ENCODE results near the gene KRT77. TPM values are rescaled to one million over a fixed set of nuclear protein-coding genes. Genes with fewer than 3 reads are reported as not detected.

KRT77 gene
- total and polyA plus RNA-seq, 7 donors = 0.01 to 0.04 TPM; not detected in 5

DNA sequence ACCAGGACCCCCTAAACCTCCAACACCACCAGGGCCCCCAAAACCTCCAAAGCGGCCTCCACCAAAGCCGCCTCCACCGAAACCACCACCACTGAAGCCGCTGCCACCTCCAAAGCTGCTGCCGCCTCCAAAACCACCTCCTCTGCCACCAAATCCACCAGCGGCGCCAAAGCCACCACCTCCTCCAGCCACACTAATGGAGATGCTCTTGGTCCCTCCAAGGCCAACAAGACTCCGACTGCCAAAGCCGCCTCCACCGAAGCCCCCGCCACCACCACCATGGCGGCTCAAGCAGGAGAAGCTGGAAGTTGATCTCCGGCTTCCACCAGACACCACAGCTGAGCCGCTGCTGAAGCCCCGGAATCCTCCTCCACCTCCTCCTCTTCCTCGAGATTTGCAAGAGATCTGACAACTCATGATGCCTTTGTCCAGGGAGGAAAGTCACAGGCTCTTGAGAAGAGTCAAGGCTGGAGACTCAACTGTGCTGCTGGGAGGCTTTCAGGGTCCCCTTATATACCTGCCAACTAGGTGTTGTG is 51.5 kb downstream of the KRT77 start, which contains the start of gene KRT2:
Gene KRT2 (minus strand): TSS at position 486 of the 536 bp plus-strand sequence. CDS start 69 bp downstream, at position 417.
- H3K9me3 ChIP-seq = no peaks in the 10 kb centered on the region
- 95 to 98% (median 97%) methylated on average over 16 of the region's 16 CpGs for WGBS, 3 donors
- H3K36me3 ChIP-seq (ENCODE audit: insufficient read depth in 1 of 2, low read depth in 1 of 2) = no peaks in the 10 kb centered on the region
- H3K27ac ChIP-seq = no peak within 1 kb of the TSS
- no peaks in the 10 kb centered on the region for H3K4me1 ChIP-seq
- intact Hi-C loops (cut with DNase I) = no loop called here
- TF ChIP-seq CTCF (IDR thresholded peaks at IDR 0.05) = no peak
- no peak within 1 kb of the TSS for H3K4me3 ChIP-seq
- H3K27me3 ChIP-seq (ENCODE audit: insufficient read depth in 3 of 3, low read length in 2 of 3) = peaks cover 3 to 11% (median 7%) of the 10 kb centered on the region in 3 donors
- ATAC-seq = no peak
- DNase-seq = no peak

DNA sequence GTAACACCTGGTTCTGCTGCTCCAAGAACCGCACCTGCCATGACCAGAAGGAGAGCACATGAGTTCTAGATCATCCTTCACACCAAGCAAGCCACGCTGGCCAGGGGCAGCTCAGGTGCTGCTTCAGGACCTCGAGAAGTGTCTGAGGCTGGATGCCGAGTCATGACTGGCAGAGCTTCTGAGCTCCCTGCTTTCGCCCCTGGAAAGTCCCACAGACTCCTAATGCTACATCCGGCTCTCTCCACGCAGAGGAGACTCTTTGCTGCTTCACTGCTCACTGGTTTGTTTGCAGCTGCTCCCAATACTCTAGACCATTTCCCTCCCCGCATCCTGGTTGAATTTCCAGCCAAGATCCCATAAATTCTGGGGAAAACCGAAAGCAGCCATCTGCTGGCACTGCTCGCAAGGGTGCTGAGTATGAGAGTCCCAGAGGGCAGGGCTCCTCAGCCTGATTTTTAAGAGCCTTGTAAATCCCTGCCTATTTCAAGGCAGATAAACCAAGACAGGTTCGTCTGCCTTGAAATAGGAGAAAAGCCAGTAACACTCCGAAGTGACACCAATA is 52.7 kb downstream of the KRT77 start:
- Histone ChIP-seq H3K4me3 (no peak overlapping the region), H3K27ac (no peak overlapping the region), H3K4me1 (no peaks in the 10 kb centered on the region), H3K36me3 (ENCODE audit: insufficient read depth in 1 of 2, low read depth in 1 of 2) (no peaks in the 10 kb centered on the region), H3K27me3 (ENCODE audit: insufficient read depth in 3 of 3, low read length in 2 of 3) (peaks cover 3 to 9% (median 7%) of the 10 kb centered on the region in 3 donors), H3K9me3 (no peaks in the 10 kb centered on the region)
- no peak for DNase-seq
- intact Hi-C loops (cut with DNase I) = no loop called here
- ATAC-seq = no peak
- 30 to 38% (median 31%) methylated on average over 12 of the region's 12 CpGs for WGBS, 3 donors
- TF ChIP-seq CTCF (IDR thresholded peaks at IDR 0.05) = no peak

DNA sequence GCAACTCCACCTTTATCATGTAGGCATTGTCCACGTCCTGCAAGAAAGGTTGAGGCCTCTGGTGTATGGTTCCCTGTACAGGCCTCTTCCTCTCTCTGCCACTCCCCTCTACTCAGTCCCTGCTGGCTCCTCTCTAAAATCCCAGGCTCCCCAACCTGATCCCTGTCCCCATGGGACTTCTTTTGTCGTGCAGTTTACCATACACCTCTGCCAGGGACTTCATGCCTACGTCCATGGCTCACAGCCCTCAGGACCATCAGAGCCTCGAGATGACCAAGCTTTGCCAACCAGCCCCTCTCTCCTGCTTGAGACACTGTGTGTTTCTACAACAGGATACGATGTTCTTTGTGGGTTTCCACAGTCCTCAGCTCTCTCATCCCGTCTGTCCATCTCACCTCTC is 54.3 kb downstream of the KRT77 start:
- Histone ChIP-seq H3K4me1 (no peaks in the 10 kb centered on the region), H3K27ac (no peak overlapping the region), H3K9me3 (no peaks in the 10 kb centered on the region), H3K4me3 (no peak overlapping the region), H3K27me3 (ENCODE audit: insufficient read depth in 3 of 3, low read length in 2 of 3) (peaks cover 0 to 13% (median 4%) of the 10 kb centered on the region in 3 donors), H3K36me3 (ENCODE audit: insufficient read depth in 1 of 2, low read depth in 1 of 2) (no peaks in the 10 kb centered on the region)
- intact Hi-C loops (cut with DNase I) = no loop called here
- WGBS, 3 donors = 76% methylated on average over 6 of the region's 6 CpGs
- TF ChIP-seq CTCF (IDR thresholded peaks at IDR 0.05) = no peak
- DNase-seq = no peak
- ATAC-seq = no peak

DNA sequence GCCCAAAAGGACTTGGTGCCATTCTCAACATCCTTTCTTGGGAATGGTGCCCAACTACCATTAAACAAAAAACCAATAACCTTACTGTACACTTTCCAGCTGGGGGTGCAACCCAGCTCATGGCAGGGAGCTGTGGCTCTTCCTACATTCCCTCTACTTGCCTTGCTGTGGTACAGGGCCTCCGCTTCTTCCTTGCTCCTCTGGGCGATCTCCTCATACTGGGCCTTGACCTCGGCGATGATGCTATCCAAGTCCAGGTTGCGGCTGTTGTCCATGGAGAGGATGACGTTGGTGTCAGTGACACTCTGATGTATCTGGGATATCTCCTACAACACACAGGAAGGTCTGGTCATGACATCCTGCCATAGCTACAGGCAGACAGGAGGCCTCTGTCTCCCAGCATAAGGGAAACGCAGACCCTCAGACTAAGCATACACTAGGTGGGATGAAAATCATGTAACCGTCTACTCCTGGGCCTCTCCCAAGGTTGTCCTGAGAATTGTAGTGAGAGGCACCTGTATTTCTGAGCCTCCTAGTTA is 55.2 kb downstream of the KRT77 start:
- WGBS, 3 donors = 92 to 97% (median 95%) methylated on average over 8 of the region's 8 CpGs
- Histone ChIP-seq H3K4me3 (no peak overlapping the region), H3K27ac (no peak overlapping the region), H3K36me3 (ENCODE audit: insufficient read depth in 1 of 2, low read depth in 1 of 2) (no peaks in the 10 kb centered on the region), H3K4me1 (no peaks in the 10 kb centered on the region), H3K9me3 (no peaks in the 10 kb centered on the region), H3K27me3 (ENCODE audit: insufficient read depth in 3 of 3, low read length in 2 of 3) (peaks cover 0 to 13% (median 4%) of the 10 kb centered on the region in 3 donors)
- intact Hi-C loops (cut with DNase I) = no loop called here
- ATAC-seq (no peak), DNase-seq (no peak)
- TF ChIP-seq CTCF (IDR thresholded peaks at IDR 0.05) = no peak
